ENCODE measurements around the gene UBA6. TPM values are rescaled to one million over a fixed set of nuclear protein-coding genes. Genes with fewer than 3 reads are reported as not detected.

UBA6 gene
- total RNA-seq, 1 experiment from 2014 or later = 72.2 TPM

- Histone ChIP-seq H2BK5ac (ENCODE audit: insufficient read length, low read length) (no peak overlapping the region), H3K27ac (ENCODE audit: insufficient read length, low read depth, low read length) (no peak overlapping the region), H3K23ac (ENCODE audit: insufficient read length, low read depth, low read length) (no peak overlapping the region), H3K79me2 (ENCODE audit: insufficient read depth, low read length) (no peaks in the 10 kb centered on the region), H3K4ac (ENCODE audit: low read depth, low read length) (no peak overlapping the region; the same call in 1 of the 2 replicates), H3K79me1 (ENCODE audit: insufficient read depth, low read depth, low read length, poor library complexity, severe bottlenecking) (no peaks in the 10 kb centered on the region), H2BK20ac (ENCODE audit: low read depth, low read length, poor library complexity, severe bottlenecking) (no peak overlapping the region), H4K8ac (replicated peaks; ENCODE audit: insufficient read length, low read depth, low read length) (no peak overlapping the region), H3K4me1 (ENCODE audit: insufficient read depth, low read length) (no peaks in the 10 kb centered on the region; the same call in 1 of the 2 replicates), H2BK12ac (ENCODE audit: insufficient read length, low read depth, low read length) (peak overlapping the region; percentile 26), H3K18ac (ENCODE audit: insufficient read length, low read depth, low read length) (no peak overlapping the region), H2AFZ (ENCODE audit: low read length) (no peak overlapping the region), H3K23me2 (ENCODE audit: insufficient read length, low read depth, low read length, poor library complexity, severe bottlenecking) (no peaks in the 10 kb centered on the region), H3K9me3 (ENCODE audit: control insufficient read depth, low read depth, low read length) (no peaks in the 10 kb centered on the region), H3K27me3 (ENCODE audit: insufficient read depth, low read length) (no peaks in the 10 kb centered on the region), H3K4me2 (ENCODE audit: insufficient read depth, insufficient read length, low read length) (no peak overlapping the region), H3K14ac (ENCODE audit: insufficient read depth, low read length) (no peak overlapping the region), H4K5ac (ENCODE audit: insufficient read length, low read depth, low read length) (no peak overlapping the region), H4K91ac (ENCODE audit: insufficient read length, low read depth, low read length) (no peak overlapping the region), H4K20me1 (ENCODE audit: control insufficient read depth, insufficient read depth, insufficient read length) (no peaks in the 10 kb centered on the region), H2BK15ac (ENCODE audit: low read depth, low read length) (no peak overlapping the region), H2BK120ac (ENCODE audit: low read depth, low read length, poor library complexity, severe bottlenecking) (peak overlapping the region; percentile 14), H3T11ph (ENCODE audit: low read length) (no peak overlapping the region), H3K9ac (ENCODE audit: extremely low read depth, insufficient read length, low read length) (no peak overlapping the region), H3K56ac (ENCODE audit: insufficient read length, low read depth, low read length) (no peak overlapping the region), H2AK5ac (ENCODE audit: insufficient read length, low read length) (no peak overlapping the region)
- Mint-ChIP-seq H3K4me3 (no peak overlapping the region), H3K9me3 (no peaks in the 10 kb centered on the region), H3K27me3 (ENCODE audit: low read depth) (no peaks in the 10 kb centered on the region), H3K4me1 (peaks cover 26% of the 10 kb centered on the region in 2 experiments), H3K27ac (peak overlapping the region in 2 of 3 experiments; percentile 59 to 94; a peak in 5 of 7 replicates), H3K36me3 (ENCODE audit: insufficient read depth in 1 of 3, low read depth in 3 of 3) (peaks cover 15 to 39% (median 21%) of the 10 kb centered on the region in 3 experiments)
- no peak for TF ChIP-seq CTCF (conservative IDR thresholded peaks at IDR 0.05)
- no CpG with 5 or more reads among the region's 3 CpGs for WGBS (ENCODE audit: extremely low coverage, insufficient read length, low lambda C conversion rate)
- DNase-seq = no peak
Measured at GRCh38 chr4:67721315-67721769, 20.4 kb upstream of the UBA6 start.

Measured in H9 (cell line).